CD14-positive monocyte (primary cell): Measurements from ENCODE around the gene RBM41. TPM values are rescaled to one million over a fixed set of nuclear protein-coding genes. Genes with fewer than 3 reads are reported as not detected.

Experiments used
- DNase-seq, 3 donors: peaks; one replicate each; pipeline ENCODE4 v3.0.0-alpha.2; 2011 to 2022
- H2AFZ ChIP-seq: 2 replicates; pipeline ENCODE4 v1.6.0; 2012; ENCODE audit warnings: mild to moderate bottlenecking, low read depth, low read length, inconsistent platforms; ENCODE audit not compliant: insufficient read depth, poor library complexity, severe bottlenecking
- H3K27ac ChIP-seq, 2 donors: 1 replicate in 1 of 2; 2 replicates in 1 of 2; pipeline ENCODE4 v1.5.1; 2012 to 2013; ENCODE audit warnings: low read length in 2 of 2, control low read depth in 1 of 2, inconsistent platforms in 1 of 2, low read depth in 1 of 2, mild to moderate bottlenecking in 1 of 2
- H3K27me3 ChIP-seq, 2 donors: one replicate each; pipeline versions ENCODE4 v1.6.0 to v1.6.1; 2011 to 2013; ENCODE audit warnings: low read length in 2 of 2; ENCODE audit not compliant: control insufficient read depth in 2 of 2, insufficient read depth in 2 of 2
- H3K36me3 ChIP-seq, 2 donors: replicated peaks in 1 of 2; 1 replicate in 1 of 2; 2 replicates in 1 of 2; pipeline versions ENCODE4 v1.5.1 to v1.6.1; 2012 to 2013; ENCODE audit warnings: low read length in 2 of 2, control low read depth in 1 of 2, inconsistent platforms in 1 of 2, mild to moderate bottlenecking in 1 of 2; ENCODE audit not compliant: insufficient read depth in 2 of 2, control insufficient read depth in 1 of 2
- H3K4me1 ChIP-seq, 2 donors: 1 replicate in 1 of 2; 2 replicates in 1 of 2; pipeline versions ENCODE4 v1.5.1 to v1.6.1; 2012 to 2013; ENCODE audit warnings: low read length in 2 of 2, control low read depth in 1 of 2, inconsistent platforms in 1 of 2, mild to moderate bottlenecking in 1 of 2, moderate library complexity in 1 of 2; ENCODE audit not compliant: insufficient read depth in 2 of 2, control insufficient read depth in 1 of 2
- H3K4me2 ChIP-seq: replicated peaks from 2 replicates; pipeline ENCODE3; 2012; ENCODE audit warnings: low read length, moderate library complexity, mild to moderate bottlenecking; ENCODE audit not compliant: poor library complexity, severe bottlenecking; ENCODE audit errors: extremely low read depth
- H3K4me3 ChIP-seq, 3 experiments: fragments of 200-600 bp in 1 of 3; sonication (generic) in 1 of 3; replicated peaks in 1 of 3; 1 replicate in 2 of 3; 2 replicates in 1 of 3; pipeline ENCODE4 v1.5.1; 2011 to 2013; ENCODE audit warnings: low read length in 3 of 3, mild to moderate bottlenecking in 3 of 3, control low read depth in 2 of 3, low read depth in 2 of 3, inconsistent platforms in 1 of 3, moderate library complexity in 1 of 3
- H3K79me2 ChIP-seq: 2 replicates; pipeline ENCODE4 v1.6.0; 2012; ENCODE audit warnings: mild to moderate bottlenecking, control low read depth, inconsistent platforms, low read length, moderate library complexity; ENCODE audit not compliant: insufficient read depth
- H3K9ac ChIP-seq: 2 replicates; pipeline ENCODE4 v1.6.0; 2017; ENCODE audit warnings: low read length, mild to moderate bottlenecking; ENCODE audit not compliant: insufficient read depth, poor library complexity, severe bottlenecking
- H3K9me3 ChIP-seq, 2 donors: replicated peaks in 1 of 2; 1 replicate in 1 of 2; 2 replicates in 1 of 2; pipeline versions ENCODE4 v1.5.1 to v1.6.1; 2012 to 2013; ENCODE audit warnings: low read length in 2 of 2, control low read depth in 1 of 2; ENCODE audit not compliant: control insufficient read depth in 1 of 2, insufficient read depth in 1 of 2
- H4K20me1 ChIP-seq: 2 replicates; pipeline ENCODE4 v1.6.0; 2012; ENCODE audit warnings: mild to moderate bottlenecking, low read length, control low read depth, moderate library complexity; ENCODE audit not compliant: insufficient read depth
- H3K27ac Mint-ChIP-seq, 7 donors: one replicate each; pipeline ENCODE4 v1.8.0; 2020; ENCODE audit warnings: mild to moderate bottlenecking in 7 of 7, mixed read lengths in 7 of 7, moderate library complexity in 6 of 7, inconsistent platforms in 2 of 7
- H3K27me3 Mint-ChIP-seq, 3 donors: one replicate each; pipeline ENCODE4 v1.8.0; 2021 to 2022; ENCODE audit warnings: low read depth in 3 of 3, mild to moderate bottlenecking in 3 of 3, mixed read lengths in 3 of 3, moderate library complexity in 3 of 3, inconsistent platforms in 1 of 3
- H3K36me3 Mint-ChIP-seq, 2 donors: one replicate each; pipeline ENCODE4 v1.8.0; 2020; ENCODE audit warnings: mixed read lengths in 2 of 2, inconsistent platforms in 1 of 2, mild to moderate bottlenecking in 1 of 2
- H3K4me1 Mint-ChIP-seq: one replicate; pipeline ENCODE4 v1.8.0; 2020; ENCODE audit warnings: mild to moderate bottlenecking, mixed read lengths
- H3K4me3 Mint-ChIP-seq, 2 donors: one replicate each; pipeline ENCODE4 v1.8.0; 2020; ENCODE audit warnings: mild to moderate bottlenecking in 2 of 2, mixed read lengths in 2 of 2, moderate library complexity in 1 of 2
- H3K9me3 Mint-ChIP-seq, 7 donors: one replicate each; pipeline ENCODE4 v1.8.0; 2020 to 2022; ENCODE audit warnings: mixed read lengths in 7 of 7, mild to moderate bottlenecking in 6 of 7, moderate library complexity in 6 of 7, inconsistent platforms in 2 of 7
- CTCF ChIP-seq: fragments of 200-600 bp; IDR thresholded peaks from one replicate; pipeline ENCODE4 v1.8.0; 2022; ENCODE audit warnings: antibody characterized with exemption, mild to moderate bottlenecking
- WGBS: methylation state at CpG from one replicate; pipeline ENCODE4 v1.1.5; 2013; ENCODE audit warnings: missing lambda C conversion rate; ENCODE audit not compliant: insufficient coverage; 5-methylcytosine and 5-hydroxymethylcytosine counted together
- intact Hi-C, 2 donors: fragments of 100-400 bp; cut with micrococcal nuclease; formaldehyde crosslinking; loops; one replicate each; pipeline versions ENCODE4 v1.15.0 to v1.15.1; 2023
- polyA minus RNA-seq: library from RNA; depleted of rRNA, polyadenylated mRNA; stranded (reverse); fragments of >200 nt; gene quantifications from 2 replicates; pipeline ENCODE4 v1.2.3, GENCODE V29; 2012
- polyA plus RNA-seq, 3 donors: library from polyadenylated mRNA; depleted of rRNA in 1 of 3; unstranded in 2 of 3; stranded (reverse) in 1 of 3; fragments of 300-500 nt in 2 of 3; fragments of >200 nt in 1 of 3; fragmentation: Illumina TruSeq in 2 of 3; gene quantifications; 1 replicate in 2 of 3; 2 replicates in 1 of 3; pipeline ENCODE4 v1.2.3, GENCODE V29; 2012 to 2021
- total RNA-seq, 12 experiments: library from RNA in 1 of 12; stranded (reverse) in 1 of 12; fragments of 120-200 nt in 1 of 12; gene quantifications; one replicate each; pipeline ENCODE4 v1.2.4 and lab custom pipeline; 2013 to 2026; ENCODE audit warnings: mixed read lengths in 6 of 12, inconsistent platforms in 1 of 12

Gene RBM41
- 14.8 TPM for total RNA-seq (2013)
- 1 to 10 TPM; 3.9 to 9.5 (median 8.6) TPM for polyA plus RNA-seq
- polyA minus RNA-seq = 4.5 and 4.8 TPM in 2 replicates
- 2.5 to 17.0 (median 13.1) reads per million in 11 experiments for total RNA-seq (lab: John Stamatoyannopoulos, UW)

GRCh38 chrX:107118322-107119147, at the start of gene RBM41:
Gene RBM41, minus strand, starts transcription at chrX:107118822. Its CDS starts 49 bp downstream, at chrX:107118773.
- no peak for TF ChIP-seq CTCF
- H3K9me3 ChIP-seq = no peaks in the 10 kb centered on the region
- intact Hi-C loops = no loop called here
- H3K36me3 ChIP-seq = peaks cover 29 to 33% of the 10 kb centered on the region in 2 donors
- H3K4me2 ChIP-seq = peak within 1 kb of the TSS; percentile 72
- H3K4me1 ChIP-seq = peaks cover 5% of the 10 kb centered on the region in 2 donors
- peak within 1 kb of the TSS; percentile 54 to 56 for H3K27ac ChIP-seq
- peak within 1 kb of the TSS; percentile 82 for H2AFZ ChIP-seq
- WGBS = 0% methylated on average over 24 of the region's 37 CpGs
- H3K4me3 ChIP-seq = peak within 1 kb of the TSS; percentile 59 to 85 (median 74)
- peak within 1 kb of the TSS; percentile 83 to 94 (median 88) for H3K27ac Mint-ChIP-seq
- peak within 1 kb of the TSS; percentile 57 for H3K9ac ChIP-seq
- peaks cover 35% of the 10 kb centered on the region in 2 donors for H3K36me3 Mint-ChIP-seq
- DNase-seq = peak; percentile 29 to 48 (median 31)
- H3K79me2 ChIP-seq = peaks cover 12% of the 10 kb centered on the region
- no peaks in the 10 kb centered on the region for H3K27me3 ChIP-seq
- peaks cover 15% of the 10 kb centered on the region for H3K4me1 Mint-ChIP-seq
- H4K20me1 ChIP-seq = no peaks in the 10 kb centered on the region
- H3K27me3 Mint-ChIP-seq = peaks cover 0 to 13% (median 0%) of the 10 kb centered on the region in 3 donors
- peak within 1 kb of the TSS; percentile 96 for H3K4me3 Mint-ChIP-seq
- no peaks in the 10 kb centered on the region for H3K9me3 Mint-ChIP-seq

GRCh38 chrX:107168257-107168656, 49.6 kb upstream of the RBM41 start:
- H3K4me1 ChIP-seq = no peaks in the 10 kb centered on the region
- H3K9me3 ChIP-seq = no peaks in the 10 kb centered on the region
- no peak for DNase-seq
- Mint-ChIP-seq H3K36me3 (no peaks in the 10 kb centered on the region), H3K9me3 (no peaks in the 10 kb centered on the region), H3K4me3 (no peak overlapping the region), H3K27ac (no peak overlapping the region), H3K27me3 (peaks cover 0 to 5% (median 2%) of the 10 kb centered on the region in 3 donors), H3K4me1 (no peaks in the 10 kb centered on the region)
- H3K4me3 ChIP-seq = no peak overlapping the region
- no peak overlapping the region for H3K9ac ChIP-seq
- H4K20me1 ChIP-seq = no peaks in the 10 kb centered on the region
- no peak overlapping the region for H3K27ac ChIP-seq
- TF ChIP-seq CTCF = no peak
- H3K4me2 ChIP-seq = no peak overlapping the region
- intact Hi-C loops = no loop called here
- no peaks in the 10 kb centered on the region for H3K36me3 ChIP-seq
- no peaks in the 10 kb centered on the region for H3K79me2 ChIP-seq
- no peaks in the 10 kb centered on the region for H3K27me3 ChIP-seq
- H2AFZ ChIP-seq = no peak overlapping the region
